ENCODE results near the gene SLFN11. TPM values are rescaled to one million over a fixed set of nuclear protein-coding genes. Genes with fewer than 3 reads are reported as not detected.

SLFN11 gene
- total and polyA plus RNA-seq, 2 of the 8 experiments (the other 6 are each of a cell fraction or from before 2014, with no cell fraction given), result 0.11 to 0.28 TPM

GRCh38 chr17:35345445-35345925, 27.9 kb downstream of the SLFN11 start (continued):
- TF ChIP-seq RAD21 (IDR thresholded peaks at IDR 0.05 in 1 of 2, conservative IDR thresholded peaks at IDR 0.05 in 1 of 2; ENCODE audit: low read depth in 2 of 2, low read length in 2 of 2) (no peak), YY1 (IDR thresholded peaks at IDR 0.05; ENCODE audit: low read depth, low read length) (no peak), CTBP2 (IDR thresholded peaks at IDR 0.05; ENCODE audit: borderline replicate concordance, insufficient read depth, insufficient read length, low read length) (peak; percentile 53), CBX5 (IDR thresholded peaks at IDR 0.05; ENCODE audit: low read depth, low read length) (no peak), JUND (IDR thresholded peaks at IDR 0.05; ENCODE audit: low read length) (no peak), EGR1 (IDR thresholded peaks at IDR 0.05; ENCODE audit: borderline replicate concordance, low read depth, low read length) (no peak), SIRT6 (IDR thresholded peaks at IDR 0.05; ENCODE audit: low read length) (no peak)
- TF ChIP-seq, protein P1, sequence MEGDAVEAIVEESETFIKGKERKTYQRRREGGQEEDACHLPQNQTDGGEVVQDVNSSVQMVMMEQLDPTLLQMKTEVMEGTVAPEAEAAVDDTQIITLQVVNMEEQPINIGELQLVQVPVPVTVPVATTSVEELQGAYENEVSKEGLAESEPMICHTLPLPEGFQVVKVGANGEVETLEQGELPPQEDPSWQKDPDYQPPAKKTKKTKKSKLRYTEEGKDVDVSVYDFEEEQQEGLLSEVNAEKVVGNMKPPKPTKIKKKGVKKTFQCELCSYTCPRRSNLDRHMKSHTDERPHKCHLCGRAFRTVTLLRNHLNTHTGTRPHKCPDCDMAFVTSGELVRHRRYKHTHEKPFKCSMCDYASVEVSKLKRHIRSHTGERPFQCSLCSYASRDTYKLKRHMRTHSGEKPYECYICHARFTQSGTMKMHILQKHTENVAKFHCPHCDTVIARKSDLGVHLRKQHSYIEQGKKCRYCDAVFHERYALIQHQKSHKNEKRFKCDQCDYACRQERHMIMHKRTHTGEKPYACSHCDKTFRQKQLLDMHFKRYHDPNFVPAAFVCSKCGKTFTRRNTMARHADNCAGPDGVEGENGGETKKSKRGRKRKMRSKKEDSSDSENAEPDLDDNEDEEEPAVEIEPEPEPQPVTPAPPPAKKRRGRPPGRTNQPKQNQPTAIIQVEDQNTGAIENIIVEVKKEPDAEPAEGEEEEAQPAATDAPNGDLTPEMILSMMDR (IDR thresholded peaks at IDR 0.05; ENCODE audit: control extremely low read depth in 1 of 3, insufficient read depth in 1 of 3, low read depth in 1 of 3, low read length in 3 of 3), result no peak
- TF ChIP-seq, protein P2, sequence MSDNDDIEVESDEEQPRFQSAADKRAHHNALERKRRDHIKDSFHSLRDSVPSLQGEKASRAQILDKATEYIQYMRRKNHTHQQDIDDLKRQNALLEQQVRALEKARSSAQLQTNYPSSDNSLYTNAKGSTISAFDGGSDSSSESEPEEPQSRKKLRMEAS (IDR thresholded peaks at IDR 0.05), result no peak
- TF ChIP-seq, protein P3, sequence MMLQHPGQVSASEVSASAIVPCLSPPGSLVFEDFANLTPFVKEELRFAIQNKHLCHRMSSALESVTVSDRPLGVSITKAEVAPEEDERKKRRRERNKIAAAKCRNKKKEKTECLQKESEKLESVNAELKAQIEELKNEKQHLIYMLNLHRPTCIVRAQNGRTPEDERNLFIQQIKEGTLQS (IDR thresholded peaks at IDR 0.05; ENCODE audit: insufficient read depth, low read depth, low read length), result no peak

All from H1 (cell line).